Caki2 (cell line): ENCODE results near the gene OPA3. TPM values are rescaled to one million over a fixed set of nuclear protein-coding genes. Genes with fewer than 3 reads are reported as not detected.
A peak's percentile ranks its signal among the peaks of the same experiment; 100 is the strongest.

Experiments
- DNase-seq: peaks from one replicate; pipeline ENCODE4 v3.0.0-alpha.2; 2015; ENCODE audit warnings: low read depth
- in situ Hi-C: cut with HindIII; loops from 2 replicates; pipeline ENCODE4 v1.10.0; 2016; ENCODE audit warnings: low sequenced_read_pairs, low pct_unique_long_range_greater_than_20kb, mixed read lengths
- total RNA-seq: library from RNA; depleted of rRNA; stranded (reverse); fragments of >200 nt; shearing (Covaris generic); gene quantifications from 2 replicates; pipeline ENCODE4 v1.2.3, GENCODE V29; 2014; ENCODE audit warnings: low replicate concordance

Gene OPA3
- total RNA-seq, 1 experiment from 2014 or later: 9.4 TPM

- in situ Hi-C loops: no loop called here
- no peak for DNase-seq
Measured at GRCh38 chr19:45575216-45575615, 9.4 kb downstream of the OPA3 start.

DNA sequence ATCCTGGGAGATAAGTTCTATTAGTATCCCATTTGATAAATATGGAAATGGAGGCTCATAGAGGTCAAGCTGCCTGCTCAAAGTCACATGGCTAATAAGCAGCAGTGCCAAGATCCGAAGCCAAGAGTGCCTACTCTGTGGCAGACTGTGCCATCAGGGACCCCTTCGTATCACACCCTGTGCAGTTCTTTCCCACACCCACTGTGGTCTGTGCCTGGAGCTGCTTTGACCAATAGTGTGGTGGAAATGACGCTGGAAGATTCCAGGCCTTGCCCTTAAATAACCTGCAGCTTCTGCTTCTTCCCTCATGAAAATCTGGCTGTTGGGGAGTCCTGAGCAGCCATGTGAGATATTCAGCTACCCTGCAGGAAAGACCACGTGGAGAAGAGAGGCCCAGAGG, 10.1 kb downstream of the OPA3 start:
- in situ Hi-C loops: no loop called here
- no peak for DNase-seq

GRCh38 chr19:45571457-45572220, 13.0 kb downstream of the OPA3 start:
- no peak for DNase-seq
- in situ Hi-C loops: no loop called here

DNA sequence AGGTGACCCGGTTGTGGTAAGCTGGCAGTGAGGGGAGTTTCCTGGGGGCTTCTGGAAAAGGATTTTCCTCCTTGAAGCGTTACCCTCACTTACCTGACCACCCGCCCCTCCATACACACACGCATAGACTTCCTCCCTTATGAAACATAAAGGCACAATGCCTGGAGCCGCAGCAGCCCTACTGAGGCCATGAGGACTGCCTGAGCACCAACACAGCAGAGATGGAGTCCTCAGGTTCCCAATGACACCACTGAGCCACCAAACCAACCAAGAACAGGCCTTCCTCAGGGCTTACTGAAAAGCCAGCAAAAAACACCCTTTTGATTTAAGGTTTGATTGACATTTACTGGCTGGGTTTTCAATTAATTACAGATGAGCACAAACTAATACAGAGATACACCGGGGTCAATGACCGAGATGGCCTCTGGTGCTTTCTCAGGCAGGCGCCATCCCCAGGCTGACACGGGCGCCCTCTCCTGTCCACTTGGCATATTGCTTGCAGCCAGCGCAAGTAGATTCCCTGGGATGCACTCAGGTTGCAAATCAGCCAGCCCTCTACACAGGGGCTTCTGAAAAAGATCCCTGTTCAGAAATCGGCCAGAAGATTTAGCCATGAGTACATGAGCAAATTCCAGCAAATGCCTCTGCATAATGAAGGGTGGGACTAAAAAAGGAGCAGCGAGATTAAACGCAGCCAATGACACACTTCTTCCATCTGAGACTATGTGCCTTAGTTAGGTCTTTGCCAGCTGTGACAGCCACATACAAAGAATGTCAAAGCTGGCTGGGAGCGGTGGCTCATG, 14.8 kb downstream of the OPA3 start:
- in situ Hi-C loops: no loop called here
- DNase-seq: peak; percentile 47

DNA sequence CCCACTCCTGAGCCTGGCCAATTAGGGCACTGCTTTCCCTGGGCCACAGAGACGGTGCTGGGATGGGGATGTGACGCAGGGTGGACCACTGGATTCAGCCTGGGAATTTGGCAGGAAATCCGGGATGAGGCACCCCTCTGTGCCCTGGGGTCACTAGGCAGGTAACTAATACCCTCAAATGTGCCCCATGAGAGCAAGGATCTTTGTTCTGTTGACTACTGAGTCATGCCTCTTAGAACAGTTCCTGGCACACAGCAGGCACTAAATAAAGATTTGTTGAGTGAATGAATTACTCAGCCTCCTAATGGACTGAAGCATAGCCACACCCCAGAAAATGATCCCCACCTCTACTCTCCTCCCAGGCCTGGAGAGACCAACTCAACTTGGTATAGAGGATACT, 15.9 kb downstream of the OPA3 start:
- peak; percentile 70 for DNase-seq
- in situ Hi-C loops: no loop called here

GRCh38 chr19:45567609-45568008, 17.0 kb downstream of the OPA3 start:
- no peak for DNase-seq
- in situ Hi-C loops: no loop called here

DNA sequence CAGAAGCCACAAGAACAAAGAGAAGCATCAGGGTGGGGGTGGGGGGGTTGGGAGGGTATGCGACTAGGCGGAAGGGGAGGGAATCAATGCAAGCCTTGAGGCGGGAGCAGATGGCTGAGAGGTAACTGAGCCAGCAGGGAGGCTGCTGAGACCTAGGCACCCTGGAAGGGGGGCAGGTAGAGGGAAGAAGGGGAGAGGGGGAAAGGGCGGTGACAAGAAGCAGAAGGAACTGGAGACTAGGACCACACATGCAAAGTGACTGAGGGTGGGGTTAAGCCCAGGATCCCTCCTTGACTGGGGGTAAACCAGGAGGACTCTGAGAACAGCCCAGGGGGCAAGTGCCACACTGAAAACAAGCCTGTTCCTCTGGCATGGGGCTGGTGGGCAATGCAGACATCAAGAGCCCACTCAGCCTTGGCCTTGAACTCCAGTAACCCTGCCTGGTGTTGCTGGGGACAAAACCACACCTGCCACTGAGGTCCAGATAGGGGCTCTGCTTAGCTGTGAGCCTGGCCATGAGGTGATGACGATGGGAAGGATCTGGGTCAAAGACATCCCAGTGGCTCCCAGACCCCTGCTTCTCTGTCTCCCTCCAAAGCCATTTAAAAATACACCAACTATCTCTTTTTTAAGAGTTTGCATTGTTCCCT, 20.3 kb downstream of the OPA3 start:
- in situ Hi-C loops: no loop called here
- no peak for DNase-seq

- no peak for DNase-seq
- in situ Hi-C loops: no loop called here
Measured at GRCh38 chr19:45560686-45561085, 23.9 kb downstream of the OPA3 start.

DNA sequence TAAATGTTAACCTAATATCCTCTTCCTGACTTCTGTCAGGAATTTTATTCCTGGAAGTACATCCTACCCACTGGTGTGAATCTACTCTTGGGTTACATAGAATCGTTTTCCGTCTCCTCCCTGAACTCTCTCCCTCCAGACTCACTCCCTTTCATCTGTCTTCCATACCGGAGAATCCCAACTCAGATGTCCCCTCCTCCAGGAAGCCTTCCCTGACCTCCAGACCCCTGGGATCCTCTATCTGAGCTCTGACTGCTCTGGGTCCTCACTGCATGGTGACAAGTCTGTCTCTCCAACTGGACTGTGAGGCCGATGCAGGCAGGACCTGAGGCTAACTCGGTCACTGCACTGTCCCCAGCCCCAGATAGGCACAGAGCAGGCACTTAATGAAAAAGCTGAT, 24.6 kb downstream of the OPA3 start:
- in situ Hi-C loops: no loop called here
- DNase-seq: no peak

- in situ Hi-C loops: no loop called here
- no peak for DNase-seq
Measured at GRCh38 chr19:45558399-45558878, 26.2 kb downstream of the OPA3 start.

DNA sequence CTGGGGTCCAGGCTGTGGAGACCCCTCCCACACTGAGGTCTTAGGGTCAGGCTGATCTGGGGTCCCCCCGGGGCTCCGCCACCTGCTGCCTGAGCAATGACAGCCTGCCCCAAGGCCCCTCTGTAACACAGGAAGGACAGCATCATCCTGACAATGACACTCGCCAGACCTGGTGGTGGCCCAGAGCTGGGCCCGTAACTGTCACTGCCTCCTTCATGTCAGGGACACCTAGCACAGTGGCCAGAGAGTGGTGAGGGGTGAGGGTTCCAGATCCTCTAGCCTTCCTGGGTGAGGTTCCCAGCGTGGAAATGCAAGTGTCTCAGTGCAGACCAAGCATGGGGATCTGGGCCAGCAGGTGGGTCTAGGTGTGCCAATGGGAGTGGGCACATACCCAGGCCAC, 27.8 kb downstream of the OPA3 start:
- in situ Hi-C loops: no loop called here
- no peak for DNase-seq

- no peak for DNase-seq
- in situ Hi-C loops: no loop called here
Measured at GRCh38 chr19:45554481-45554880, 30.1 kb downstream of the OPA3 start.

DNA sequence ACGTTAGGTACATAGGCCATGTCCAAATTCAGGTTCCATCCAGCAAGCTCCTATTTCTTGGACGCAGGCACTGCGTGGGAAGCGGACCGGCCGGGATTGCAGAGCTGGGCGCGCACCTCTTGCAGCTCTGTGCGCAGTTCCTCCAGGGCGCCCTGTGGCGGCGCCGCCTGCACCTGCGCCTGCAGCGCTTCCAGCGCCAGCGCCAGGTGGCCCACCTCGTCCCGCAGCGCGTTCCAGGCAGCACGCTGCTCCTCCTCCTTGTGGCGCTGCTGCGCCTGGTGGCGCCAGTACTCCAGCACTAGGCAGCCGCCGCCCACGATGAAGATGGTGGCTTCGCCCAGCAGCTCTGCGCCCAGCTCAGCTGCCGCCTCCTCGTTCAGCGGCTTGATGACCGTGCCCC, 31.1 kb downstream of the OPA3 start:
- in situ Hi-C loops: no loop called here
- DNase-seq: no peak

GRCh38 chr19:45547965-45548609, 36.5 kb downstream of the OPA3 start:
- in situ Hi-C loops: no loop called here
- DNase-seq: peak; percentile 54

DNA sequence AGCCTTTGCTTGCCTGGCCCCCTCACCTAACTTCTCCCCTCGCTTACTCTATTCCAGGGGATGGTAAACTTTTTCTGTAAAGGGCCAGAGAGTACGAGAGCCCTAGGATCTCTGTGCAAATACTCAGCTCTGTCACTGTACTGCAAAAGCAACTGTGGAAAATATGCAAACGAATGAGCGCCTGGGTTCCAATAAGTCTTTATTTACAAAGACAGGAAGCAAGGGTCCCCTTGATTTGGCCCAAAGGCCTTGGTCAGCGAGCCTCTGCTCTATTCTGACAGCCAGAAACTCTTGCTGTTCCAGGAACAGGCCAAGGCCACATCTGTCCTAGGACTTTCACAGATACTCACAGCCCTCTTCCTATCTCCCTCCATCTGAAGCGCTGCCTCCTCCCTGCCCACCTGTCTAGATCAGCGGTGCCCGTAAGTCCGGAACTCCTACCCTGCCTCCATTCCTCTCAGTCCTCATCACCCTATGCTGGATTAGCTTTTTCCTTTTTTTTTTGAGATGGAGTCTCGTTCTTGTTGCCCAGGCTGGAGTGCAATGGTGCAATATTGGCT, 37.3 kb downstream of the OPA3 start:
- in situ Hi-C loops: no loop called here

DNA sequence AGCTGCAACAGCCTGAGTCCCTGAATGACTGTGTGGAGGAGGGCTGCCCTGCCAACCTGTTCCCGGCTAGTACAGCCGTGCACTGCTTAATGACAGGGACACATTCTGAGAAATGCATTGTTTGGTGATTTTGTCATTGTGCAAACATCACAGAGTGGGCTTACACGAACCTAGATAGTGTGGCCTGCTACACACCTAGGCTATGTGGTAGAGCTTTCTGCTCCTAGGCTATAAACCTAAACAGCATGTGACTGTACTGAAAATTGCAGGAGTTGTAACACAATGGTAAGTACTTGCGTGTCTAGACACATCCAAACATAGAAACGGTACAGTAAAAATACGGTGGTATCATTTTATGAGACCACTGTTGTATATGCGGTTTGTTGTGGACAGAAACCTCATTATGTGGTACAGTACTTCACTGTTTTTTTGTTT, 42.4 kb downstream of the OPA3 start:
- in situ Hi-C loops: no loop called here
- no peak for DNase-seq

More for the DNA sequence above, 37.3 kb downstream of the OPA3 start:
- DNase-seq: no peak

DNA sequence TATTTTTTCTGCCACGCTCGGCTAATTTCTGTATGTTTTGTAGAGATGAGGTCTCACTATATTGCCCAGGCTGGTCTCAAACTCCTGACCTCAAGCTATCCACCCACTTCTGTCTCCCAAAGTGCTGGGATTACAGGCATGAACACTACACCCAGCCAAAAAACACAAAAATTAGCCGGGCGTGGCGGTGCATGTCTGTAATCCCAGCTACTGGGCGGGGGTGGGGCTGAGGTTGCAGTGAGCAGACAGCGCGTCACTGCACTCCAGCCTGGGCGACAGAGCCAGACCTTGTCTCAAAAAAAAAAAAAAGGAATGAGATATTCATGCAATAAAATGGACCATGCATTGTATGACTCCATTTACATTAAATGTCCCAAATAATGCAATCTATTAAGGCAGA, 45.1 kb downstream of the OPA3 start:
- in situ Hi-C loops: no loop called here

GRCh38 chr19:45531349-45531748, 53.3 kb downstream of the OPA3 start:
- no peak for DNase-seq
- in situ Hi-C loops: no loop called here

More for the DNA sequence above, 45.1 kb downstream of the OPA3 start:
- no peak for DNase-seq
